Tibial nerve (tissue), 4 donors: Measurements from ENCODE around the gene SPRR5. TPM values are rescaled to one million over a fixed set of nuclear protein-coding genes. Genes with fewer than 3 reads are reported as not detected.

Source experiments
- DNase-seq, 2 donors: peaks; one replicate each; pipeline ENCODE4 v3.0.0-alpha.2; 2019; ENCODE audit warnings: low spot score in 2 of 2
- H3K27ac ChIP-seq, 4 donors: fragments of 200-600 bp; sonication (generic) in 3 of 4; one replicate each; pipeline ENCODE4 v1.5.1; 2017 to 2019; ENCODE audit warnings: mild to moderate bottlenecking in 1 of 4
- H3K27me3 ChIP-seq, 2 donors: fragments of 200-600 bp; sonication (generic) in 1 of 2; one replicate each; pipeline versions ENCODE4 v1.5.1 to v1.6.0; 2017 to 2019
- H3K36me3 ChIP-seq, 3 donors: fragments of 200-600 bp; sonication (generic); one replicate each; pipeline ENCODE4 v1.5.1; 2018 to 2019
- H3K4me1 ChIP-seq, 4 donors: fragments of 200-600 bp; sonication (generic) in 3 of 4; one replicate each; pipeline ENCODE4 v1.5.1; 2017 to 2019
- H3K4me3 ChIP-seq, 4 donors: fragments of 200-600 bp; sonication (generic) in 3 of 4; one replicate each; pipeline ENCODE4 v1.5.1; 2017 to 2019; ENCODE audit warnings: mild to moderate bottlenecking in 1 of 4, moderate library complexity in 1 of 4
- H3K9me3 ChIP-seq, 4 donors: fragments of 200-600 bp; sonication (generic) in 3 of 4; one replicate each; pipeline ENCODE4 v1.5.1; 2017 to 2019
- CTCF ChIP-seq, 5 experiments: fragments of 200-600 bp in 3 of 5; fragments of 450-650 bp in 2 of 5; sonication (generic) in 3 of 5; IDR thresholded peaks; one replicate each; pipeline ENCODE4 v1.5.1; 2016 to 2019; ENCODE audit warnings: antibody characterized with exemption in 5 of 5, mild to moderate bottlenecking in 3 of 5, moderate library complexity in 2 of 5
- EP300 ChIP-seq, 2 donors: sonication (generic); formaldehyde crosslinking; IDR thresholded peaks; one replicate each; pipeline ENCODE4 v1.6.1; 2017; ENCODE audit warnings: antibody characterized with exemption in 2 of 2, mild to moderate bottlenecking in 1 of 2
- POLR2A ChIP-seq, 2 donors: fragments of 450-650 bp; IDR thresholded peaks; one replicate each; pipeline ENCODE4 v1.6.1; 2017; ENCODE audit warnings: antibody characterized with exemption in 2 of 2, mild to moderate bottlenecking in 2 of 2, moderate library complexity in 2 of 2
- WGBS, 2 donors: methylation state at CpG; one replicate each; pipeline ENCODE4 v1.1.5; 2018; 5-methylcytosine and 5-hydroxymethylcytosine counted together
- total RNA-seq, 4 donors: library from RNA; depleted of rRNA; stranded (reverse); fragments of >200 nt; gene quantifications; one replicate each; pipeline ENCODE4 v1.1.0, GENCODE V29; 2016

The SPRR5 gene
- total RNA-seq, 4 donors from 2014 or later: not detected

- no peak for DNase-seq
- H3K36me3 ChIP-seq: no peaks in the 10 kb centered on the region
- no peaks in the 10 kb centered on the region for H3K27me3 ChIP-seq
- H3K9me3 ChIP-seq: no peaks in the 10 kb centered on the region
- H3K27ac ChIP-seq: no peak overlapping the region
- no peaks in the 10 kb centered on the region for H3K4me1 ChIP-seq
- 75 to 86% methylated on average over 7 of the region's 7 CpGs for WGBS, 2 donors
- TF ChIP-seq POLR2A (IDR thresholded peaks at IDR 0.05): no peak
- no peak for TF ChIP-seq CTCF (IDR thresholded peaks at IDR 0.05)
- no peak for TF ChIP-seq EP300 (IDR thresholded peaks at IDR 0.05)
- no peak overlapping the region for H3K4me3 ChIP-seq
These were observed 42.1 kb upstream of the SPRR5 start for GRCh38 chr1:152904688-152905440.

GRCh38 chr1:152906023-152906565, 40.9 kb upstream of the SPRR5 start:
- 42 to 52% methylated on average over 5 of the region's 5 CpGs for WGBS, 2 donors
- no peak for DNase-seq
- Histone ChIP-seq H3K4me3 (no peak overlapping the region), H3K27me3 (no peaks in the 10 kb centered on the region), H3K27ac (no peak overlapping the region), H3K36me3 (no peaks in the 10 kb centered on the region), H3K4me1 (no peaks in the 10 kb centered on the region), H3K9me3 (peaks cover 0 to 11% (median 0%) of the 10 kb centered on the region in 4 donors)
- TF ChIP-seq CTCF (IDR thresholded peaks at IDR 0.05) (no peak), POLR2A (IDR thresholded peaks at IDR 0.05) (no peak), EP300 (IDR thresholded peaks at IDR 0.05) (no peak)

- no peak for TF ChIP-seq CTCF (IDR thresholded peaks at IDR 0.05)
- no peak for TF ChIP-seq POLR2A (IDR thresholded peaks at IDR 0.05)
- no peak for TF ChIP-seq EP300 (IDR thresholded peaks at IDR 0.05)
- Histone ChIP-seq H3K27me3 (no peaks in the 10 kb centered on the region), H3K4me1 (no peaks in the 10 kb centered on the region), H3K36me3 (no peaks in the 10 kb centered on the region), H3K27ac (no peak within 1 kb of the TSS), H3K4me3 (no peak within 1 kb of the TSS), H3K9me3 (peaks cover 0 to 15% (median 0%) of the 10 kb centered on the region in 4 donors)
- 72 to 76% methylated on average over 4 of the region's 4 CpGs for WGBS, 2 donors
- DNase-seq: no peak
These were observed 39.1 kb upstream of the SPRR5 start, which contains the start of gene IVL for GRCh38 chr1:152907686-152908601. TSS of gene IVL (plus strand) at chr1:152908546. CDS start at chr1:152909798, 1,252 bp downstream.

GRCh38 chr1:152909206-152909605, 37.8 kb upstream of the SPRR5 start:
- no peak for DNase-seq
- Histone ChIP-seq H3K4me3 (no peak overlapping the region), H3K4me1 (no peaks in the 10 kb centered on the region), H3K27ac (no peak overlapping the region), H3K36me3 (no peaks in the 10 kb centered on the region), H3K27me3 (no peaks in the 10 kb centered on the region), H3K9me3 (peaks cover 0 to 15% (median 0%) of the 10 kb centered on the region in 4 donors)
- 80 to 86% methylated on average over 3 of the region's 3 CpGs for WGBS, 2 donors
- no peak for TF ChIP-seq EP300 (IDR thresholded peaks at IDR 0.05)
- no peak for TF ChIP-seq CTCF (IDR thresholded peaks at IDR 0.05)
- no peak for TF ChIP-seq POLR2A (IDR thresholded peaks at IDR 0.05)
